DOHH2 (cell line): ENCODE results near the gene ARHGEF4.

Experiments used
- H3F3A ChIP-seq: fragments of 200-600 bp; sonication (generic), shearing (Covaris generic); 2 replicates; pipeline ENCODE4 v1.6.0; 2016; ENCODE audit warnings: antibody characterized with exemption, mild to moderate bottlenecking; ENCODE audit not compliant: control insufficient read depth, insufficient read depth
- H3K27ac ChIP-seq: fragments of 200-600 bp; sonication (generic); 2 replicates; pipeline ENCODE4 v1.5.1; 2014; ENCODE audit warnings: low read depth, mild to moderate bottlenecking, low read length, moderate library complexity
- H3K27me3 ChIP-seq: fragments of 200-600 bp; sonication (generic); 2 replicates; pipeline ENCODE4 v1.6.1; 2014; ENCODE audit warnings: mild to moderate bottlenecking, low read length, mixed read lengths; ENCODE audit not compliant: control insufficient read depth
- H3K36me3 ChIP-seq: fragments of 200-600 bp; sonication (generic); 2 replicates; pipeline ENCODE4 v1.6.1; 2014; ENCODE audit warnings: mild to moderate bottlenecking, low read length, moderate library complexity, mixed read lengths; ENCODE audit not compliant: control insufficient read depth
- H3K4me1 ChIP-seq: fragments of 200-600 bp; sonication (generic); 2 replicates; pipeline ENCODE4 v1.6.1; 2014; ENCODE audit warnings: mild to moderate bottlenecking, low read length, mixed read lengths; ENCODE audit not compliant: control insufficient read depth
- H3K4me2 ChIP-seq: fragments of 200-600 bp; sonication (generic); 2 replicates; pipeline ENCODE4 v1.6.0; 2014; ENCODE audit warnings: mild to moderate bottlenecking, low read length, moderate library complexity
- H3K4me3 ChIP-seq: fragments of 200-600 bp; sonication (generic); 2 replicates; pipeline ENCODE4 v1.5.1; 2014; ENCODE audit warnings: mild to moderate bottlenecking, low read length, mixed read lengths
- H3K79me2 ChIP-seq: fragments of 200-600 bp; sonication (generic); 2 replicates; pipeline ENCODE4 v1.6.1; 2014; ENCODE audit warnings: mild to moderate bottlenecking, low read length, mixed read lengths; ENCODE audit not compliant: control insufficient read depth
- H3K9me2 ChIP-seq: fragments of 200-600 bp; sonication (generic); replicated peaks from 2 replicates; pipeline ENCODE4 v1.6.1; 2014; ENCODE audit warnings: mild to moderate bottlenecking, low read length, mixed read lengths; ENCODE audit not compliant: control insufficient read depth
- H3K9me3 ChIP-seq: fragments of 200-600 bp; sonication (generic); 2 replicates; pipeline ENCODE4 v1.6.1; 2014; ENCODE audit warnings: antibody characterized with exemption, low read length, mixed read lengths; ENCODE audit not compliant: control insufficient read depth, insufficient read depth
- H4K20me1 ChIP-seq: fragments of 200-600 bp; sonication (generic); 2 replicates; pipeline ENCODE4 v1.6.0; 2014; ENCODE audit warnings: low read depth, mild to moderate bottlenecking, antibody characterized with exemption, low read length, moderate library complexity; ENCODE audit not compliant: control insufficient read depth, insufficient read depth
- EZH2phosphoT487 ChIP-seq: fragments of 200-600 bp; sonication (generic); IDR thresholded peaks from 2 replicates; pipeline ENCODE4 v1.6.1; 2017; ENCODE audit warnings: borderline replicate concordance, mild to moderate bottlenecking, antibody characterized with exemption, low read length, moderate library complexity, mixed read lengths
- TF ChIP-seq, protein P1 (sequence below): fragments of 200-600 bp; sonication (generic); IDR thresholded peaks from one replicate; pipeline ENCODE4 v1.5.1; 2014; ENCODE audit warnings: antibody characterized with exemption, mild to moderate bottlenecking, low read depth, low read length; ENCODE audit not compliant: poor library complexity, severe bottlenecking

ARHGEF4 gene

DNA sequence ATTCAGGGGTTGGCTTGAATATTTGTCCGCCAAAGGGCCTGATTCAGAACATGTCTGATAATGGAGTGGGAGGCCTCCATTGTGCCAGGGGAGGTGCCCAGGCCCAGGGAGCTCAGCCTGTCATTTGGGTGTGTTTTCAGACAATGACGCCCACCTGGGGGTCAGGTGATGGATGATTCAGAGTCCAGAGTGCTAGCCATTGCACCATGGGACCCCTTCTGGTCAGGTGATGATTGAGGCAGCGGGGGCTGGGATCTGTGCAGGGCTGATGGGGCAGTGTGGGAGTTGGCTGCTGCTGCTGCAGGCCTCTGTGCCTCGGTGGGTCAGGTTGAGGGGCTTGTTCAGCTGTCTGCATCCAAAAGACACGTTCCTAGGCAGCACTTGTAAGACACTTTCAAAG, 8.3 kb upstream of the ARHGEF4 start:
- H3K4me1 ChIP-seq, result no peaks in the 10 kb centered on the region
- no peak overlapping the region for H3K27ac ChIP-seq
- H3K9me2 ChIP-seq, result no peaks in the 10 kb centered on the region
- H3F3A ChIP-seq, result no peaks in the 10 kb centered on the region
- no peaks in the 10 kb centered on the region for H4K20me1 ChIP-seq
- no peak overlapping the region for H3K4me3 ChIP-seq
- H3K9me3 ChIP-seq, result no peaks in the 10 kb centered on the region
- H3K4me2 ChIP-seq, result no peak overlapping the region
- H3K79me2 ChIP-seq, result no peaks in the 10 kb centered on the region
- TF ChIP-seq EZH2phosphoT487, result no peak
- TF ChIP-seq, protein P1, sequence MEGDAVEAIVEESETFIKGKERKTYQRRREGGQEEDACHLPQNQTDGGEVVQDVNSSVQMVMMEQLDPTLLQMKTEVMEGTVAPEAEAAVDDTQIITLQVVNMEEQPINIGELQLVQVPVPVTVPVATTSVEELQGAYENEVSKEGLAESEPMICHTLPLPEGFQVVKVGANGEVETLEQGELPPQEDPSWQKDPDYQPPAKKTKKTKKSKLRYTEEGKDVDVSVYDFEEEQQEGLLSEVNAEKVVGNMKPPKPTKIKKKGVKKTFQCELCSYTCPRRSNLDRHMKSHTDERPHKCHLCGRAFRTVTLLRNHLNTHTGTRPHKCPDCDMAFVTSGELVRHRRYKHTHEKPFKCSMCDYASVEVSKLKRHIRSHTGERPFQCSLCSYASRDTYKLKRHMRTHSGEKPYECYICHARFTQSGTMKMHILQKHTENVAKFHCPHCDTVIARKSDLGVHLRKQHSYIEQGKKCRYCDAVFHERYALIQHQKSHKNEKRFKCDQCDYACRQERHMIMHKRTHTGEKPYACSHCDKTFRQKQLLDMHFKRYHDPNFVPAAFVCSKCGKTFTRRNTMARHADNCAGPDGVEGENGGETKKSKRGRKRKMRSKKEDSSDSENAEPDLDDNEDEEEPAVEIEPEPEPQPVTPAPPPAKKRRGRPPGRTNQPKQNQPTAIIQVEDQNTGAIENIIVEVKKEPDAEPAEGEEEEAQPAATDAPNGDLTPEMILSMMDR, result no peak
- H3K27me3 ChIP-seq, result no peaks in the 10 kb centered on the region
- H3K36me3 ChIP-seq, result no peaks in the 10 kb centered on the region

DNA sequence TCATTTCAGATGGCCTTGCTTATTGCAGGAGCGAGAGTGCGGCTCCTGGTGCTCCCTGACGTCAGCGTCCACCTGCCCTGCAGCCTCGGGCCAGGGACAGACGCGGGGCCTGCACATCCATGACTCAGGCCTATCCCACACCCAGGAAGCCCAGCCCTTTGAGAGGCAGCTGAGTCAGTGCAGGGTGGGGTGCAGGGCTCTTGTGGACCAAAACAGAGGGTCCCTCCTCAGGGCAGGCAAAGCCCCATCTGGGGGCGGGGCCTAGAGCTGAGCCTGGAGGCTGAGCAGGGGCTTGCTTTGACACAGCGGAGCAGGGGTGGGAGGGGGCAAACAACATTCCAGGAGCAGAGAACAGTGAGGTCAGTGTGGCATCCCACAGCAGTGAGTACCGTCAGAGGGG, 7.7 kb upstream of the ARHGEF4 start:
- H4K20me1 ChIP-seq, result no peaks in the 10 kb centered on the region
- no peaks in the 10 kb centered on the region for H3K4me1 ChIP-seq
- H3K9me3 ChIP-seq, result no peaks in the 10 kb centered on the region
- H3K27me3 ChIP-seq, result no peaks in the 10 kb centered on the region
- no peak overlapping the region for H3K4me3 ChIP-seq
- TF ChIP-seq, protein P1, result no peak
- no peak for TF ChIP-seq EZH2phosphoT487
- H3F3A ChIP-seq, result no peaks in the 10 kb centered on the region
- H3K4me2 ChIP-seq, result no peak overlapping the region
- H3K9me2 ChIP-seq, result no peaks in the 10 kb centered on the region
- H3K36me3 ChIP-seq, result no peaks in the 10 kb centered on the region
- no peak overlapping the region for H3K27ac ChIP-seq
- H3K79me2 ChIP-seq, result no peaks in the 10 kb centered on the region

DNA sequence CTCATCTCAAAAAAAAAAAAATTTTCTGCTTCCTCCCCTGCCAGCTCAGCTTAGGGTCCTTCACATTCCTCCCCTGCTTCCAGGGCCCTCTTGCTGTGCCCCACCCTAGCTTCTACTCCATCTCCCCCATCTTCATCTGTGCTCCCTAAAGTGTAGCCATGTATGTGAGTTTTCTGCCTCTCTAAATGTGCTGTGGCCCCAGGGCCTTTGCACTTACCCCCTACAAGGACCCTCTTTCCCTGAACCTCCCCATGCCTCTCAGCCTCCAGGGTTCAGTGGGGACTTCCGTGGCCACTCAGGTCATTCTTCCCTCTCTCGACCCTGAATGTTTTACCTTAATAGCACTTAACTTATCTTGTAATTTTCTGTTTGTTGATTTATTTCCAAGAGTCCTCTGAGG, 6.2 kb upstream of the ARHGEF4 start:
- Histone ChIP-seq H4K20me1 (no peaks in the 10 kb centered on the region), H3K36me3 (no peaks in the 10 kb centered on the region), H3K9me2 (no peaks in the 10 kb centered on the region), H3F3A (no peaks in the 10 kb centered on the region), H3K9me3 (no peaks in the 10 kb centered on the region), H3K4me1 (peaks cover 9% of the 10 kb centered on the region), H3K4me3 (no peak overlapping the region), H3K79me2 (no peaks in the 10 kb centered on the region), H3K4me2 (no peak overlapping the region), H3K27me3 (no peaks in the 10 kb centered on the region), H3K27ac (no peak overlapping the region)
- TF ChIP-seq EZH2phosphoT487, result no peak
- TF ChIP-seq, protein P1, result no peak

DNA sequence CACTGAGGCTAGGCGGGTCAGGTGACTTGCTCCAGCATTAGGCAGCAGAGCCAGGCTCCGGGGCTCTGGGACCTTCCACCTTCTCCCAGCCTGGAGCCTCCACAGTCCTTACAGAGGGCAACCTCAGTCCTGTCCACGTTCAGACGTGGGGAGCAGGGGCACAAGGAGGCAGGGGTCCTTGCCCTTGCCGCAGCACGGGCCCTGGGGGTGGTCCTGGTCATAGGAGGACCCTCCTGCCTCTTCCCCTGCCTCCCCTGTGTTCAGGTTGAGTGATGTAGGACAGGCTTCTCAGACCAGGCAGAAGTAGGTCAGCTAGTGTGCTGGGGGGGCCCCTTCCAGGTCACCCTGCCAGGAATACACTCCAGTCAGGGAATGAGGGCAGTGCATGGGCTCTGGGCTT, 5.4 kb upstream of the ARHGEF4 start:
- H3K27ac ChIP-seq, result no peak overlapping the region
- H3F3A ChIP-seq, result no peaks in the 10 kb centered on the region
- no peak overlapping the region for H3K4me3 ChIP-seq
- H3K9me2 ChIP-seq, result no peaks in the 10 kb centered on the region
- H3K4me2 ChIP-seq, result no peak overlapping the region
- H3K27me3 ChIP-seq, result no peaks in the 10 kb centered on the region
- H4K20me1 ChIP-seq, result no peaks in the 10 kb centered on the region
- H3K4me1 ChIP-seq, result peaks cover 9% of the 10 kb centered on the region
- no peaks in the 10 kb centered on the region for H3K36me3 ChIP-seq
- H3K79me2 ChIP-seq, result no peaks in the 10 kb centered on the region
- H3K9me3 ChIP-seq, result no peaks in the 10 kb centered on the region
- TF ChIP-seq, protein P1, result no peak
- TF ChIP-seq EZH2phosphoT487, result no peak
